Fibroblast of lung (primary cell): ENCODE data around the gene KIF18A. TPM values are rescaled to one million over a fixed set of nuclear protein-coding genes. Genes with fewer than 3 reads are reported as not detected.

ENCODE experiments used
- DNase-seq, 2 donors: peaks; one replicate each; pipeline versions ENCODE4 v3.0.0 to v3.0.0-alpha.2; 2010; ENCODE audit warnings: low read depth in 2 of 2
- H2AFZ ChIP-seq: 2 replicates; pipeline ENCODE4 v1.5.1; 2012; ENCODE audit warnings: low read length, control low read depth, inconsistent platforms
- H3K27ac ChIP-seq: 2 replicates; pipeline ENCODE4 v1.5.1; 2011; ENCODE audit warnings: low read length, control low read depth; ENCODE audit not compliant: insufficient read depth
- H3K27me3 ChIP-seq: 2 replicates; pipeline ENCODE4 v1.5.1; 2011; ENCODE audit warnings: mild to moderate bottlenecking, low read length; ENCODE audit not compliant: control insufficient read depth, insufficient read depth
- H3K36me3 ChIP-seq: 2 replicates; pipeline ENCODE4 v1.5.1; 2011; ENCODE audit warnings: low read length; ENCODE audit not compliant: control insufficient read depth, insufficient read depth
- H3K4me1 ChIP-seq: 2 replicates; pipeline ENCODE4 v1.5.1; 2011; ENCODE audit warnings: low read length; ENCODE audit not compliant: control insufficient read depth, insufficient read depth; ENCODE audit errors: extremely low read depth
- H3K4me2 ChIP-seq: 2 replicates; pipeline ENCODE4 v1.5.1; 2011; ENCODE audit warnings: low read length, control low read depth; ENCODE audit not compliant: insufficient read depth; ENCODE audit errors: extremely low read depth
- H3K4me3 ChIP-seq, 4 experiments: fragments of 200-600 bp in 1 of 4; sonication (generic) in 1 of 4; replicated peaks in 1 of 4; 2 replicates each; pipeline ENCODE4 v1.5.1; 2011 to 2016; ENCODE audit warnings: low read length in 4 of 4, low read depth in 3 of 4, mild to moderate bottlenecking in 3 of 4, control low read depth in 2 of 4, inconsistent platforms in 1 of 4, mixed read lengths in 1 of 4; ENCODE audit not compliant: insufficient read depth in 1 of 4; ENCODE audit errors: control extremely low read depth in 1 of 4
- H3K79me2 ChIP-seq: 2 replicates; pipeline ENCODE4 v1.5.1; 2012; ENCODE audit warnings: mild to moderate bottlenecking, low read length, inconsistent platforms; ENCODE audit not compliant: control insufficient read depth, insufficient read depth
- H3K9ac ChIP-seq: 2 replicates; pipeline ENCODE4 v1.5.1; 2011; ENCODE audit warnings: mild to moderate bottlenecking, low read length, control low read depth; ENCODE audit not compliant: insufficient read depth
- H3K9me3 ChIP-seq: 2 replicates; pipeline ENCODE4 v1.5.1; 2012; ENCODE audit warnings: low read depth, low read length; ENCODE audit not compliant: control insufficient read depth, insufficient read depth
- H4K20me1 ChIP-seq: 2 replicates; pipeline ENCODE4 v1.5.1; 2011; ENCODE audit warnings: low read length; ENCODE audit not compliant: control insufficient read depth, insufficient read depth; ENCODE audit errors: extremely low read depth
- CTCF ChIP-seq, 2 donors: IDR thresholded peaks in 1 of 2; conservative IDR thresholded peaks in 1 of 2; 1 replicate in 1 of 2; 2 replicates in 1 of 2; pipeline ENCODE4 v1.5.1; 2011 to 2012; ENCODE audit warnings: low read length in 2 of 2, control low read depth in 1 of 2, inconsistent platforms in 1 of 2, low read depth in 1 of 2, mild to moderate bottlenecking in 1 of 2
- EZH2 ChIP-seq: IDR thresholded peaks from 2 replicates; pipeline ENCODE4 v1.5.1; 2012; ENCODE audit warnings: low read length, control low read depth, mild to moderate bottlenecking; ENCODE audit errors: missing control alignments
- polyA plus RNA-seq, 2 donors: library from polyadenylated mRNA; depleted of rRNA in 1 of 2; stranded (reverse) in 1 of 2; unstranded in 1 of 2; fragments of >200 nt; gene quantifications; 2 replicates each; pipeline ENCODE4 v1.2.1, GENCODE V29; 2011 to 2012; ENCODE audit warnings: missing spikeins in 1 of 2
- total RNA-seq: library from RNA; depleted of rRNA; stranded (reverse); fragments of >200 nt; gene quantifications from 2 replicates; pipeline ENCODE4 v1.2.1, GENCODE V29; 2014

KIF18A gene
- total and polyA plus RNA-seq, 2 donors (not counting 1 experiment from before 2014, with no cell fraction given) = 5.8 to 12.6 TPM

- Histone ChIP-seq H3K27me3 (no peaks in the 10 kb centered on the region), H3K27ac (peak overlapping the region; percentile 57), H3K4me1 (peaks cover 3% of the 10 kb centered on the region), H3K4me2 (peak overlapping the region; percentile 32), H4K20me1 (no peaks in the 10 kb centered on the region), H3K4me3 (no peak overlapping the region), H3K9me3 (no peaks in the 10 kb centered on the region), H2AFZ (no peak overlapping the region), H3K36me3 (peaks cover 3% of the 10 kb centered on the region), H3K79me2 (peaks cover 1% of the 10 kb centered on the region), H3K9ac (no peak overlapping the region)
- TF ChIP-seq CTCF (conservative IDR thresholded peaks at IDR 0.05 in 1 of 2, IDR thresholded peaks at IDR 0.05 in 1 of 2; ENCODE audit: low read depth in 1 of 2, low read length in 2 of 2) (no peak), EZH2 (no peak)
- peak; percentile 75 to 89 for DNase-seq
Measured at GRCh38 chr11:28086569-28086968, 21.4 kb downstream of the KIF18A start.

GRCh38 chr11:28083118-28083517, 24.8 kb downstream of the KIF18A start:
- no peak overlapping the region for H3K27ac ChIP-seq
- H3K4me1 ChIP-seq = peaks cover 2% of the 10 kb centered on the region
- no peaks in the 10 kb centered on the region for H4K20me1 ChIP-seq
- no peaks in the 10 kb centered on the region for H3K36me3 ChIP-seq
- no peak overlapping the region for H3K4me2 ChIP-seq
- TF ChIP-seq CTCF (conservative IDR thresholded peaks at IDR 0.05 in 1 of 2, IDR thresholded peaks at IDR 0.05 in 1 of 2; ENCODE audit: low read depth in 1 of 2, low read length in 2 of 2) (no peak), EZH2 (no peak)
- no peaks in the 10 kb centered on the region for H3K9me3 ChIP-seq
- H3K27me3 ChIP-seq = no peaks in the 10 kb centered on the region
- no peak overlapping the region for H3K4me3 ChIP-seq
- H2AFZ ChIP-seq = no peak overlapping the region
- no peaks in the 10 kb centered on the region for H3K79me2 ChIP-seq
- H3K9ac ChIP-seq = no peak overlapping the region
- DNase-seq = no peak

GRCh38 chr11:28077521-28077920, 30.4 kb downstream of the KIF18A start:
- no peak for DNase-seq
- TF ChIP-seq EZH2 (no peak), CTCF (conservative IDR thresholded peaks at IDR 0.05 in 1 of 2, IDR thresholded peaks at IDR 0.05 in 1 of 2; ENCODE audit: low read depth in 1 of 2, low read length in 2 of 2) (no peak)
- peaks cover 3% of the 10 kb centered on the region for H3K4me1 ChIP-seq
- no peak overlapping the region for H3K9ac ChIP-seq
- H3K9me3 ChIP-seq = no peaks in the 10 kb centered on the region
- no peaks in the 10 kb centered on the region for H3K36me3 ChIP-seq
- no peaks in the 10 kb centered on the region for H3K27me3 ChIP-seq
- H4K20me1 ChIP-seq = no peaks in the 10 kb centered on the region
- no peaks in the 10 kb centered on the region for H3K79me2 ChIP-seq
- H3K4me2 ChIP-seq = no peak overlapping the region
- no peak overlapping the region for H3K27ac ChIP-seq
- no peak overlapping the region for H2AFZ ChIP-seq
- H3K4me3 ChIP-seq = no peak overlapping the region
